NCI-H524 (cell line): ENCODE measurements around the gene FGF12.
"Not testable (repeated sequence)": the region's sequence is repeated elsewhere in the genome, so short reads cannot be mapped to it uniquely, and the experiment has no call there.

Experiments used
- DNase-seq, 2 experiments: peaks; one replicate each; lab custom pipeline; 2025; lab: John Stamatoyannopoulos, UW

The FGF12 gene

GRCh38 chr3:192577811-192578210 lies 149.5 kb downstream of the FGF12 start:
- no peak for DNase-seq

- DNase-seq, result no peak
Measured at GRCh38 chr3:192577271-192577670, 150.1 kb downstream of the FGF12 start.

- not testable (repeated sequence) for DNase-seq
Measured at GRCh38 chr3:192576704-192577103, 150.6 kb downstream of the FGF12 start.

DNA sequence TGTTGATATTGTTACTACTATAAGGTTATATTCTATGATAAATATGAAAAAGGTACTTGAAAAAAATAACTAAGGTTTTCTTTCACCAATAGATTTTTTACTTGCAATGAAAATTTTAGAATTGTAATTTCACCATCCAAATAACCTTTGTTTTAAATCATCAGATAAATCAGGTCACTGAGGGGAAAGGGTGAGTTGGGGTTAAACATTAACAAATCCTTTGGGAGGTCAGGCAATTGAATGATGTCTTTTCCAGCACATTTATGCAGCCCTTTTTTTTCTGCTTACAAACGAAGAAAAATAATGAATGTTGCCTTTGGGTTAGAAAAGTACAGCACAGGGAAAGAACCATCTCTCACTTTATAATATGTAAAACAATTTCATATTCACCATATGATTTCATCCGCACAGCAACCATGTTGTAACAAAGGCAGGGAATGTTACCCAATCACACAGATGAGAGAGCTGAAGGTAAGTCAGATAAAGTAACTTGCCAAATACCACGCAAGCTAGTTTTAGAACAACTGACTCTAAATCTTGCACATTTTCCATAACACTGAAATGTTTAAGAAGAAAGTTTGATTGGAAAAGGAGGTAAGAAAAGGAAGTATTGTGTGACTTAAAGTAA lies 151.3 kb downstream of the FGF12 start:
- DNase-seq, result no peak

DNA sequence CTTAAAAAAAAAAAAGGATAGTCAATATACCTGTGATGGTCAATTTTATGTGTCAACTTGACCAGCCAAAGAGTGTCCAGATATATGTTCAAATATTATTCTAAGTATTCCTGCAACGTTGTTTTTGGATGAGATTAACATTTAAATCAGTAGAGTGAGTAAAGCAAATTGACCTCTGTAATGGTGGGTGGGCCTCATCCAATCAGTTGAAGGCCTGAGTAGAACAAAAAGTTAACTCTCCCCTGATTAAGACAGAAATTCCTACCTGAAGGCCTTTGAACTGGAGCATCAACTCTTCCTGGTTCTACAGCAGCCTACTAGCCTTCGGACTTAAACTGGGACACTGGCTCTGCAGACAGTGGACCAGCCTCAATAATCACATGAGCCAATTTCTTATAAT lies 154.1 kb downstream of the FGF12 start:
- DNase-seq, result no peak

GRCh38 chr3:192570821-192571791 lies 156.2 kb downstream of the FGF12 start:
- DNase-seq, result peak; percentile 38 to 71

DNA sequence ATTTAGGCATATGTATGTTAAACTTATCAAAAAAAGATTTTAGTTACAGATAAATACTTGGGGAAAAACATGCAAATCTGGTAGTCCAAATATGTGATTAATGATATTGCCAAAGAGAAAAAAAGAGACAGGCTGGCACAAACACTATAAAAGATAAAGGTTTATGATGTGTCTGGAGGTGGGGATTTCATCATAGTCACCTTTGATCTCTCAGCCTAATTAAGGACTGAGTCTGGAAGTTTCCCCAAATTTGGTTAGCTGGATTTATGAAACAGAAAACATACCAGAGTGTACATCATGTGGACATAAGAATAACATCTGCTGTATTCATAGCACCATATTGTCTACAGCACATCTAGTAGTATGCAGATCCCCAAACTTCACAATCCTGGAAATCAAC lies 157.0 kb downstream of the FGF12 start:
- DNase-seq, result peak in 1 of 2 experiments; percentile 36

- peak; percentile 55 to 86 for DNase-seq
Measured at GRCh38 chr3:192566706-192567290, 160.5 kb downstream of the FGF12 start.

DNA sequence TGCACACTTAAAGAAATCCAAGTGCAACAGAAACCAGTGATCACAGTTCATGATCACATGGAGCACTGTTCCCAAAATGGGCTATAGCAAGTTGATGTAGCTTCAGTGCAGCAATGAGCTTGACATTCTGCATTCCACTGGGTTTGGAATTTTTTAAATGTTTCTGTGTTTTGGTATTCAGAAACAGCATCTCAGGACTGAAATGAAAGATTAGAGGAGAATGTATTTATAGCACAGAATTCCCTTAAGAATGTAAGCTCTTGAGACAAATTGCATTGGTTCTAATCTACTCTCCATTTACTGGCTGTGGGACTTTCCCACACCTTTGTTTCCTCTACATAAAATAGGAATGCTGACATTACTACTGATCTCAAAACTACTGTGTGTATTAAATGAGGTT lies 162.7 kb downstream of the FGF12 start:
- no peak for DNase-seq

- no peak for DNase-seq
Measured at GRCh38 chr3:192563417-192563816, 163.9 kb downstream of the FGF12 start.

GRCh38 chr3:192553707-192554106 lies 173.6 kb downstream of the FGF12 start:
- DNase-seq, result no peak

DNA sequence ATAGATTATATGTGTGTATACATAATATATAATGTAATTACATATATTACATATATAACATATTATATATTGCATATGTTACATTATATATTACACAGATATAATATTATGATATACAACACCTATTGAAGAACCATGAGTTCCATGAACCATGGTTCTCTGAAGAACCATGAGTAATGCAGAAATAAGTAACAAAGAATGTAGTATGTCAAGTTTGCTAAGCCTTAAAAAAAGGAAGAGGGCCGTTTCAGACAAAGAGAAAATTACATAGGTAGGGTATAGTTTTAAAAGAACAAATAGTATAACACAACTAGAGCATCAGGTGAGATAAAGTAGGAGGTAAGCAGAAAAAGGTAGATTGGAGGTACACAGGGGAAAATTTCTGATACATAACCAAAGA lies 177.0 kb downstream of the FGF12 start:
- no peak for DNase-seq

GRCh38 chr3:192545333-192545732 lies 182.0 kb downstream of the FGF12 start:
- DNase-seq, result no peak

- no peak for DNase-seq
Measured at GRCh38 chr3:192543163-192543562, 184.2 kb downstream of the FGF12 start.

DNA sequence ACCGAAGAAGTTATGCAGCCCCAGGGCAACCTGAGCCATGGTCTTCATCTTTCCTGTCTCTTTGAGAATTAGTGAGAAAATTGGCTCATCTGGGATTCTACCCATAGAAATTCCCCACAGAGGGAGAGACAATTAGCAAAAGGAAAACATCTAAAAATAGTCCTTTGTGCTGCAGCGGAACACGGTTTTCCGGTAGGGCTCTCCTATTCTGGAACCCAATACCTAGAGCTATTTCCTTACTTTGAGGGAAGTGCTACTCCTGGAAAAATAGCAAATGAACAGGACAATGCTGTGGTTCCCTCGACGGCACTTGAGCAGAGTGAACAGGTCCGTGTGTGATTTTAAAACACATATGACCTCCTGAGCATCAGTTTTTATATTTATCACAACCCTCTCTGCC lies 210.5 kb downstream of the FGF12 start:
- no peak for DNase-seq

GRCh38 chr3:192515664-192516045 lies 211.7 kb downstream of the FGF12 start:
- no peak for DNase-seq

DNA sequence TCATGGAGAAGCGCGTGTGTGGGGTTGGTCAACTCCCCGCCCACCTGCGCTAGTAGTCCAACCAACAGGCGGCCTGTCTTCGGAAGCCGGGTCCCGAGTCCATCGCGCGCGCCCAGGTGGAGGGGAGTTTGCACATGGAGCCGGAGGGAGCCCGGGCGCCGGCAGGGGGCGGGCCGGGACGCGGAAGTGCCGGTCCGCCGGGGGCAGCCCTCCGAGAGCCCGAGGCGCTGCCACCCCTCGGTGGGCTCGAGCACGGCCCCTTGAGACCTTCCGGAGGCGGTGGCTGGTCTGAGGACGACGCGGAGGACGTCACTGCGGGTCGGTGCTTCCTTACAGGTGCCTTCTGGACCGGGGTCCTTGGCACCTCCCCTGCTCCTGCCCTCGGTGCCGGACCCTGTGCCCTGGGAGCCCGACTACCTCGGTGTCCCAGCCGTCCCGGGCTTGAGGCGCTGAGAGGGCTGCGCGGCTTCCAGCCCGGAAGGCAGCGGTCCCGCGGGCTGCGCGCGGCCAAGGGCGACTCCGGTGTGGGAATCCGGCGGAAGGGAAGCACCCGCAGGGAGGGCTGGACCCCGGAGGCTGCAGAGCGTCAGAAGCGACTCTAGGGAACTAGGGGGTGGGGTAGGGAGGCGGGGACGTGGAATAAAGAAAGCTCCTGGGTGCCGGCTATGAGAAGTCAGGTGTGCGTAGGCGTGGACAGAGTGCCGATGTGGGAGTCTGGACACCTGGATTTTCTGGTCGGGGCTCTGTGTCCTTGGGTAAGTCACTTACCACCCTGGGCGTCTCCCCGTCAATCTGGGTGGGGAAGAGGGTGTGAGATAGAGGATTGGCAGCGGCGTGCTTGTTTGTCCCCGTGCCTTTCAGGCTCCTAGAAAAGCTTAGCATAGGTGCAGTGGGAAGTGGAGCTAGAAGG lies 212.3 kb downstream of the FGF12 start:
- DNase-seq, result peak; percentile 78 to 80

- DNase-seq, result peak; percentile 46 to 58
Measured at GRCh38 chr3:192514081-192514753, 213.1 kb downstream of the FGF12 start.

DNA sequence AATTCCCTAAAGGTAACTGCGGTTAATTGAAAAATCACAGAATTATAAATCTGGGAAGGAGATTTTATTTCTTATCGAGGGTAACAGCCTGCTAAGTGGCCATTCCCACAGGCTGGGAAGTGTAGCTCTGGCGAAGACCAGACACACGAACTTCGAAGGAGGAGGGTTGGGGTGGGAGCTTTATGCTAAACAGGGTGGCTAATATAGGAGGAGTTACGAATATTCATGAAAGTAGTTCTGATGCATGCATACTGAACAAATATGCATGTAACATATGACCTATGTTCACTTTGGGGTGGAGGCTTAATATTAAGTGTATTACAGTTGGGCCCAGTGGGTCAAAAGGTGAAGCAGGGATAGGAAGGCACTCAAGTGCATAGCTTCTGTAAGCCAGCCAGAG lies 221.6 kb downstream of the FGF12 start:
- no peak for DNase-seq

GRCh38 chr3:192501401-192501800 lies 225.9 kb downstream of the FGF12 start:
- DNase-seq, result no peak

DNA sequence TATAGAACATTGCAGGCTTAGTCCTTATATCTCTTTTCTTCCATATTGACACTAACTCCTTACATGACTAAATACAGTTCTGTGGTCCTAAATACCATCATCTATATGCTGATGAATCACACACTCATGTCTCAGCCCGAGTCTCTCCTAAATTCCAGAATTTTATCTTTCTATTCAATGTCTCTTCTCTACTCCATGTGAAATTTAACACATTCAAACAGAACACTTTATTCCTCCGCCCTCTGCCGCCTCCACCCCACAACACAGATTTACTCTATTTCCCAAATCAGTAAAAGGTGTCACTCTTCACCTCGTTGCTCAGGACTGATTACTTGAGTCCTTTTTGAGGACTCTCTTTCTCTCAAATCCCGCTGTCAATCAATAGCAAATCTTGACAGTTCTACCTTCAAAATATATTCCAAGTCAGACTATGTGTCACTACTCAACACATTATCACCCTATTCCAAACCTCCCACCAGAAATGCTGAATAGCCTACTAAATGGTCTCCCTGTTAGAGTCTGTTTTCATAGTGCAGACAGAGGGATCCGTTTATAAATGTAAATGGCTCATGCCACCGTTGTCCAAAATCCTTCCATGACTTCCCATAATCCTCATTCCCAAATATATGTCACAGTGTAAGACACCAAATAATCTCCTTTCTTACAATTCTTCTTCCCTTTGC lies 230.3 kb downstream of the FGF12 start:
- no peak for DNase-seq
